ENCODE results near the gene CALML6. TPM values are rescaled to one million over a fixed set of nuclear protein-coding genes. Genes with fewer than 3 reads are reported as not detected.

CALML6 gene
- total and polyA plus RNA-seq, 4 donors = 1.1 to 4.5 TPM; not detected in 2

- intact Hi-C loops (cut with DNase I) = loop anchor here in 1 of 2 donors (5.0 kb wide), 1 partner anchor 108 kb away; no protein-coding TSS in a partner anchor
- Histone ChIP-seq H3K4me3 (ENCODE audit: low read length in 2 of 2) (peak within 1 kb of the TSS; percentile 97 to 99), H3K4me1 (ENCODE audit: control insufficient read depth in 1 of 2, insufficient read depth in 2 of 2, low read length in 2 of 2) (no peaks in the 10 kb centered on the region), H3K36me3 (ENCODE audit: control insufficient read depth in 1 of 2, insufficient read depth in 2 of 2, low read length in 1 of 2) (no peaks in the 10 kb centered on the region), H3K9me3 (ENCODE audit: control insufficient read depth, low read length) (no peaks in the 10 kb centered on the region), H3K27ac (ENCODE audit: low read depth in 1 of 2, low read length in 2 of 2) (peak within 1 kb of the TSS; percentile 85 to 95), H3K27me3 (ENCODE audit: control insufficient read depth in 1 of 2, insufficient read depth in 2 of 2, low read length in 1 of 2) (no peaks in the 10 kb centered on the region)
- ATAC-seq (ENCODE audit: low FRiP score) (peak; percentile 89), DNase-seq (peak; percentile 91 to 96)
- 0 to 1% methylated on average over 34 to 137 of the region's 137 CpGs for WGBS, 2 donors
Observed at GRCh38 chr1:1890506-1891348, 24.3 kb upstream of the CALML6 start, which contains the start of gene GNB1. TSS of gene GNB1 (minus strand) at chr1:1891087. CDS start at chr1:1825453, 65,634 bp downstream.

GRCh38 chr1:1891349-1892078 is 23.5 kb upstream of the CALML6 start:
- Histone ChIP-seq H3K4me3 (ENCODE audit: low read length in 2 of 2) (peak overlapping the region; percentile 91 to 99), H3K9me3 (ENCODE audit: control insufficient read depth, low read length) (no peaks in the 10 kb centered on the region), H3K36me3 (ENCODE audit: control insufficient read depth in 1 of 2, insufficient read depth in 2 of 2, low read length in 1 of 2) (no peaks in the 10 kb centered on the region), H3K4me1 (ENCODE audit: control insufficient read depth in 1 of 2, insufficient read depth in 2 of 2, low read length in 2 of 2) (no peaks in the 10 kb centered on the region), H3K27me3 (ENCODE audit: control insufficient read depth in 1 of 2, insufficient read depth in 2 of 2, low read length in 1 of 2) (no peaks in the 10 kb centered on the region), H3K27ac (ENCODE audit: low read depth in 1 of 2, low read length in 2 of 2) (peak overlapping the region; percentile 65 to 85)
- ATAC-seq (ENCODE audit: low FRiP score) (peak; percentile 88), DNase-seq (peak; percentile 85 to 95)
- 1% methylated on average over 46 to 59 of the region's 59 CpGs for WGBS, 2 donors
- intact Hi-C loops (cut with DNase I) = loop anchor here in 1 of 2 donors (5.0 kb wide), 1 partner anchor 109 kb away; no protein-coding TSS in a partner anchor

- no peaks in the 10 kb centered on the region for H3K4me1 ChIP-seq (ENCODE audit: control insufficient read depth in 1 of 2, insufficient read depth in 2 of 2, low read length in 2 of 2)
- H3K27ac ChIP-seq (ENCODE audit: low read depth in 1 of 2, low read length in 2 of 2) = peak overlapping the region in 1 of 2 donors; percentile 85
- ATAC-seq (ENCODE audit: low FRiP score) (no peak), DNase-seq (no peak)
- H3K36me3 ChIP-seq (ENCODE audit: control insufficient read depth in 1 of 2, insufficient read depth in 2 of 2, low read length in 1 of 2) = no peaks in the 10 kb centered on the region
- 26 to 29% methylated on average over 21 of the region's 21 CpGs for WGBS, 2 donors
- no peaks in the 10 kb centered on the region for H3K9me3 ChIP-seq (ENCODE audit: control insufficient read depth, low read length)
- intact Hi-C loops (cut with DNase I) = loop anchor here in 1 of 2 donors (5.0 kb wide), 1 partner anchor 110 kb away; no protein-coding TSS in a partner anchor
- peak overlapping the region; percentile 45 to 91 for H3K4me3 ChIP-seq (ENCODE audit: low read length in 2 of 2)
- H3K27me3 ChIP-seq (ENCODE audit: control insufficient read depth in 1 of 2, insufficient read depth in 2 of 2, low read length in 1 of 2) = no peaks in the 10 kb centered on the region
Observed at GRCh38 chr1:1892079-1892762, 22.8 kb upstream of the CALML6 start.

- H3K27me3 ChIP-seq (ENCODE audit: control insufficient read depth in 1 of 2, insufficient read depth in 2 of 2, low read length in 1 of 2) = no peaks in the 10 kb centered on the region
- ATAC-seq (ENCODE audit: low FRiP score) (no peak), DNase-seq (no peak)
- intact Hi-C loops (cut with DNase I) = loop anchor here in 1 of 2 donors (5.0 kb wide), 1 partner anchor 110 kb away; no protein-coding TSS in a partner anchor
- no peaks in the 10 kb centered on the region for H3K9me3 ChIP-seq (ENCODE audit: control insufficient read depth, low read length)
- no peak overlapping the region for H3K27ac ChIP-seq (ENCODE audit: low read depth in 1 of 2, low read length in 2 of 2)
- 60 to 67% methylated on average over 7 of the region's 7 CpGs for WGBS, 2 donors
- no peak overlapping the region for H3K4me3 ChIP-seq (ENCODE audit: low read length in 2 of 2)
- no peaks in the 10 kb centered on the region for H3K36me3 ChIP-seq (ENCODE audit: control insufficient read depth in 1 of 2, insufficient read depth in 2 of 2, low read length in 1 of 2)
- no peaks in the 10 kb centered on the region for H3K4me1 ChIP-seq (ENCODE audit: control insufficient read depth in 1 of 2, insufficient read depth in 2 of 2, low read length in 2 of 2)
Observed at GRCh38 chr1:1892763-1893120, 22.3 kb upstream of the CALML6 start.

GRCh38 chr1:1893291-1893985 is 21.6 kb upstream of the CALML6 start:
- Histone ChIP-seq H3K4me3 (ENCODE audit: low read length in 2 of 2) (no peak overlapping the region), H3K27ac (ENCODE audit: low read depth in 1 of 2, low read length in 2 of 2) (no peak overlapping the region), H3K4me1 (ENCODE audit: control insufficient read depth in 1 of 2, insufficient read depth in 2 of 2, low read length in 2 of 2) (no peaks in the 10 kb centered on the region), H3K36me3 (ENCODE audit: control insufficient read depth in 1 of 2, insufficient read depth in 2 of 2, low read length in 1 of 2) (no peaks in the 10 kb centered on the region), H3K27me3 (ENCODE audit: control insufficient read depth in 1 of 2, insufficient read depth in 2 of 2, low read length in 1 of 2) (no peaks in the 10 kb centered on the region), H3K9me3 (ENCODE audit: control insufficient read depth, low read length) (no peaks in the 10 kb centered on the region)
- ATAC-seq (ENCODE audit: low FRiP score) (no peak), DNase-seq (no peak)
- intact Hi-C loops (cut with DNase I) = loop anchor here in 1 of 2 donors (5.0 kb wide), 1 partner anchor 111 kb away; no protein-coding TSS in a partner anchor
- WGBS, 2 donors = 88% methylated on average over 19 of the region's 19 CpGs

GRCh38 chr1:1893997-1894353 is 21.1 kb upstream of the CALML6 start:
- whole genome bisulfite sequencing, 2 donors = 87 to 91% methylated on average over 2 of the region's 2 CpGs
- DNase-seq (no peak), ATAC-seq (ENCODE audit: low FRiP score) (no peak)
- H3K27me3 ChIP-seq (ENCODE audit: control insufficient read depth in 1 of 2, insufficient read depth in 2 of 2, low read length in 1 of 2) = no peaks in the 10 kb centered on the region
- H3K27ac ChIP-seq (ENCODE audit: low read depth in 1 of 2, low read length in 2 of 2) = no peak overlapping the region
- H3K4me1 ChIP-seq (ENCODE audit: control insufficient read depth in 1 of 2, insufficient read depth in 2 of 2, low read length in 2 of 2) = no peaks in the 10 kb centered on the region
- intact Hi-C loops (cut with DNase I) = loop anchor here in 1 of 2 donors (5.0 kb wide), 1 partner anchor 112 kb away; no protein-coding TSS in a partner anchor
- H3K4me3 ChIP-seq (ENCODE audit: low read length in 2 of 2) = no peak overlapping the region
- H3K9me3 ChIP-seq (ENCODE audit: control insufficient read depth, low read length) = no peaks in the 10 kb centered on the region
- no peaks in the 10 kb centered on the region for H3K36me3 ChIP-seq (ENCODE audit: control insufficient read depth in 1 of 2, insufficient read depth in 2 of 2, low read length in 1 of 2)

GRCh38 chr1:1894354-1895059 is 20.6 kb upstream of the CALML6 start:
- peak in 1 of 2 donors; percentile 77 for DNase-seq
- intact Hi-C loops (cut with DNase I) = loop anchor here in 1 of 2 donors (5.0 kb wide), 1 partner anchor 112 kb away; no protein-coding TSS in a partner anchor
- H3K4me1 ChIP-seq (ENCODE audit: control insufficient read depth in 1 of 2, insufficient read depth in 2 of 2, low read length in 2 of 2) = no peaks in the 10 kb centered on the region
- WGBS, 2 donors = 6 to 9% methylated on average over 14 of the region's 14 CpGs
- no peaks in the 10 kb centered on the region for H3K27me3 ChIP-seq (ENCODE audit: control insufficient read depth in 1 of 2, insufficient read depth in 2 of 2, low read length in 1 of 2)
- H3K36me3 ChIP-seq (ENCODE audit: control insufficient read depth in 1 of 2, insufficient read depth in 2 of 2, low read length in 1 of 2) = no peaks in the 10 kb centered on the region
- H3K4me3 ChIP-seq (ENCODE audit: low read length in 2 of 2) = no peak overlapping the region
- H3K27ac ChIP-seq (ENCODE audit: low read depth in 1 of 2, low read length in 2 of 2) = no peak overlapping the region
- no peak for ATAC-seq (ENCODE audit: low FRiP score)
- H3K9me3 ChIP-seq (ENCODE audit: control insufficient read depth, low read length) = no peaks in the 10 kb centered on the region

Measured in aorta (tissue), 5 donors.